Fibroblast of lung (primary cell): ENCODE results near the gene RALGAPB. TPM values are rescaled to one million over a fixed set of nuclear protein-coding genes. Genes with fewer than 3 reads are reported as not detected.

Experiments
- DNase-seq, 2 donors: peaks; one replicate each; pipeline versions ENCODE4 v3.0.0 to v3.0.0-alpha.2; 2010; ENCODE audit warnings: low read depth in 2 of 2
- H2AFZ ChIP-seq: 2 replicates; pipeline ENCODE4 v1.5.1; 2012; ENCODE audit warnings: low read length, control low read depth, inconsistent platforms
- H3K27ac ChIP-seq: 2 replicates; pipeline ENCODE4 v1.5.1; 2011; ENCODE audit warnings: low read length, control low read depth; ENCODE audit not compliant: insufficient read depth
- H3K27me3 ChIP-seq: 2 replicates; pipeline ENCODE4 v1.5.1; 2011; ENCODE audit warnings: mild to moderate bottlenecking, low read length; ENCODE audit not compliant: control insufficient read depth, insufficient read depth
- H3K36me3 ChIP-seq: 2 replicates; pipeline ENCODE4 v1.5.1; 2011; ENCODE audit warnings: low read length; ENCODE audit not compliant: control insufficient read depth, insufficient read depth
- H3K4me1 ChIP-seq: 2 replicates; pipeline ENCODE4 v1.5.1; 2011; ENCODE audit warnings: low read length; ENCODE audit not compliant: control insufficient read depth, insufficient read depth; ENCODE audit errors: extremely low read depth
- H3K4me2 ChIP-seq: 2 replicates; pipeline ENCODE4 v1.5.1; 2011; ENCODE audit warnings: low read length, control low read depth; ENCODE audit not compliant: insufficient read depth; ENCODE audit errors: extremely low read depth
- H3K4me3 ChIP-seq, 4 experiments: fragments of 200-600 bp in 1 of 4; sonication (generic) in 1 of 4; replicated peaks in 1 of 4; 2 replicates each; pipeline ENCODE4 v1.5.1; 2011 to 2016; ENCODE audit warnings: low read length in 4 of 4, low read depth in 3 of 4, mild to moderate bottlenecking in 3 of 4, control low read depth in 2 of 4, inconsistent platforms in 1 of 4, mixed read lengths in 1 of 4; ENCODE audit not compliant: insufficient read depth in 1 of 4; ENCODE audit errors: control extremely low read depth in 1 of 4
- H3K79me2 ChIP-seq: 2 replicates; pipeline ENCODE4 v1.5.1; 2012; ENCODE audit warnings: mild to moderate bottlenecking, low read length, inconsistent platforms; ENCODE audit not compliant: control insufficient read depth, insufficient read depth
- H3K9ac ChIP-seq: 2 replicates; pipeline ENCODE4 v1.5.1; 2011; ENCODE audit warnings: mild to moderate bottlenecking, low read length, control low read depth; ENCODE audit not compliant: insufficient read depth
- H3K9me3 ChIP-seq: 2 replicates; pipeline ENCODE4 v1.5.1; 2012; ENCODE audit warnings: low read depth, low read length; ENCODE audit not compliant: control insufficient read depth, insufficient read depth
- H4K20me1 ChIP-seq: 2 replicates; pipeline ENCODE4 v1.5.1; 2011; ENCODE audit warnings: low read length; ENCODE audit not compliant: control insufficient read depth, insufficient read depth; ENCODE audit errors: extremely low read depth
- EZH2 ChIP-seq: IDR thresholded peaks from 2 replicates; pipeline ENCODE4 v1.5.1; 2012; ENCODE audit warnings: low read length, control low read depth, mild to moderate bottlenecking; ENCODE audit errors: missing control alignments
- polyA plus RNA-seq, 2 donors: library from polyadenylated mRNA; depleted of rRNA in 1 of 2; stranded (reverse) in 1 of 2; unstranded in 1 of 2; fragments of >200 nt; gene quantifications; 2 replicates each; pipeline ENCODE4 v1.2.1, GENCODE V29; 2011 to 2012; ENCODE audit warnings: missing spikeins in 1 of 2
- total RNA-seq: library from RNA; depleted of rRNA; stranded (reverse); fragments of >200 nt; gene quantifications from 2 replicates; pipeline ENCODE4 v1.2.1, GENCODE V29; 2014
- TF ChIP-seq, protein P1 (sequence below), 2 donors: IDR thresholded peaks in 1 of 2; conservative IDR thresholded peaks in 1 of 2; 1 replicate in 1 of 2; 2 replicates in 1 of 2; pipeline ENCODE4 v1.5.1; 2011 to 2012; ENCODE audit warnings: low read length in 2 of 2, control low read depth in 1 of 2, inconsistent platforms in 1 of 2, low read depth in 1 of 2, mild to moderate bottlenecking in 1 of 2

Gene RALGAPB
- total and polyA plus RNA-seq, 2 donors (not counting 1 experiment from before 2014, with no cell fraction given) = 19.5 to 31.4 TPM

DNA sequence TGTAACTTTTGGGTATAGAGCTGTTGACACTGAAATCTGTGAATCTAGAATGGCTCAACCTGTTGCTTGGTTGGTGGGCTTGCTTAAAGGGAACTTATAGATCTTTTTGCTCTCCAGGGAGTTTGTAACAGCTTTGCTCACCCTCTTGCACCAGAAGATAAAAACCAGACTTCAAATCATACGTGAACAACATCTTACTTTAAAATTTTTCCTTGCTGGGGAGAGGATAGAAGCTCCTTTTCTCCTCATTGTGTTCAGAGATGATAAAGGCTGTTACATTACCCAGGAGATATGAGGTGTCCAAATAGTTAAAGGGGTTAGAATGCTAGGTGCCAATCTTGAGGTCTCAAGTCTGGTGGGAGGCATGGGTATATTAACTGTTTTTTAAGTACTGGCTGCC lies 46.8 kb downstream of the RALGAPB start:
- no peak for DNase-seq
- Histone ChIP-seq H3K4me2 (no peak overlapping the region), H3K9ac (no peak overlapping the region), H3K36me3 (peaks cover 4% of the 10 kb centered on the region), H3K27me3 (no peaks in the 10 kb centered on the region), H3K27ac (no peak overlapping the region), H3K79me2 (no peaks in the 10 kb centered on the region), H3K9me3 (no peaks in the 10 kb centered on the region), H3K4me3 (no peak overlapping the region), H4K20me1 (no peaks in the 10 kb centered on the region), H2AFZ (no peak overlapping the region), H3K4me1 (no peaks in the 10 kb centered on the region)
- no peak for TF ChIP-seq EZH2
- TF ChIP-seq, protein P1, sequence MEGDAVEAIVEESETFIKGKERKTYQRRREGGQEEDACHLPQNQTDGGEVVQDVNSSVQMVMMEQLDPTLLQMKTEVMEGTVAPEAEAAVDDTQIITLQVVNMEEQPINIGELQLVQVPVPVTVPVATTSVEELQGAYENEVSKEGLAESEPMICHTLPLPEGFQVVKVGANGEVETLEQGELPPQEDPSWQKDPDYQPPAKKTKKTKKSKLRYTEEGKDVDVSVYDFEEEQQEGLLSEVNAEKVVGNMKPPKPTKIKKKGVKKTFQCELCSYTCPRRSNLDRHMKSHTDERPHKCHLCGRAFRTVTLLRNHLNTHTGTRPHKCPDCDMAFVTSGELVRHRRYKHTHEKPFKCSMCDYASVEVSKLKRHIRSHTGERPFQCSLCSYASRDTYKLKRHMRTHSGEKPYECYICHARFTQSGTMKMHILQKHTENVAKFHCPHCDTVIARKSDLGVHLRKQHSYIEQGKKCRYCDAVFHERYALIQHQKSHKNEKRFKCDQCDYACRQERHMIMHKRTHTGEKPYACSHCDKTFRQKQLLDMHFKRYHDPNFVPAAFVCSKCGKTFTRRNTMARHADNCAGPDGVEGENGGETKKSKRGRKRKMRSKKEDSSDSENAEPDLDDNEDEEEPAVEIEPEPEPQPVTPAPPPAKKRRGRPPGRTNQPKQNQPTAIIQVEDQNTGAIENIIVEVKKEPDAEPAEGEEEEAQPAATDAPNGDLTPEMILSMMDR (conservative IDR thresholded peaks at IDR 0.05 in 1 of 2, IDR thresholded peaks at IDR 0.05 in 1 of 2; ENCODE audit: low read depth in 1 of 2, low read length in 2 of 2) = no peak

DNA sequence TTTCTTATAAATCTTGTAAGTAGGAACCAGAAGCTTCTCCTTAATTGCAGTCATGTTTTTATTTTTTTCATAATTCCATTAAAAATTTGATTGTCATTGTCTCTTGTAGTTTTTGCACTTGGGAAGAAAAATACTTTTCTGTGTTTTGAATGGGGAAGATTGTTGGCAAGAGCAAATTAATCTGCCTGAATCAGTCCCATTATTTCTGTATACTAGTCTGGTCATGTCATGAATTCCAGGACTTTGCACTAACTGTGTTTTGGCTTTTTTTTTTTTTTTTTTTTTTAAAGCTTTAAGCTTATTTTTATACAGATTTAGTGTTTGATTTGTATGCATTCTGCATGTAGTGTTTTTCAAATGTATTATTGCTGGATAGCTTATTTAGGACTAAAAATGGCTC lies 47.6 kb downstream of the RALGAPB start:
- no peaks in the 10 kb centered on the region for H3K4me1 ChIP-seq
- H3K79me2 ChIP-seq = no peaks in the 10 kb centered on the region
- H3K9me3 ChIP-seq = no peaks in the 10 kb centered on the region
- H3K4me2 ChIP-seq = no peak overlapping the region
- H3K9ac ChIP-seq = no peak overlapping the region
- H4K20me1 ChIP-seq = no peaks in the 10 kb centered on the region
- TF ChIP-seq, protein P1 (conservative IDR thresholded peaks at IDR 0.05 in 1 of 2, IDR thresholded peaks at IDR 0.05 in 1 of 2; ENCODE audit: low read depth in 1 of 2, low read length in 2 of 2) = no peak
- TF ChIP-seq EZH2 = no peak
- DNase-seq = no peak
- H3K4me3 ChIP-seq = no peak overlapping the region
- no peak overlapping the region for H2AFZ ChIP-seq
- H3K27ac ChIP-seq = no peak overlapping the region
- H3K36me3 ChIP-seq = peaks cover 2% of the 10 kb centered on the region
- H3K27me3 ChIP-seq = no peaks in the 10 kb centered on the region

DNA sequence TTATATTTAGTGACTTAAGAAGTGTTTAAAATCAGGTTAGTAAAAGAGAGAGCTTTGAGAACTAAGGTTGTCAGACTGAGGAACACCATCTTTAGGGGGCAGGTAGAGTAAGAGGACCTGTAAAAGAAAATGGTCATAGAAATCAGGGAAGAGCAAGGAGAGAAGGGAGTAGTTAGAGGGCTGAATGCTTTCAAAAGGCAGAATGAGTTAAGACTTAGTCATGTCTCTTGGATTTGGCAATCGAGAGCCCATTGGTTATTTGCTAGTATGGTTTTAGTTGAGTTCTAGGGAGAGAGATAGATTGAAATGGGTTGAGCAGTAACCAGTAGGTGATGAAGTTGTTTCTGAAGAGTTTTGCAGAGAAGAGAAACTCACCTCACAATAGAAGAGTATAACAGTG lies 51.1 kb downstream of the RALGAPB start:
- Histone ChIP-seq H3K27ac (no peak overlapping the region), H3K79me2 (no peaks in the 10 kb centered on the region), H2AFZ (no peak overlapping the region), H3K27me3 (no peaks in the 10 kb centered on the region), H4K20me1 (no peaks in the 10 kb centered on the region), H3K4me2 (no peak overlapping the region), H3K9me3 (no peaks in the 10 kb centered on the region), H3K36me3 (peaks cover 2% of the 10 kb centered on the region), H3K9ac (no peak overlapping the region), H3K4me3 (no peak overlapping the region), H3K4me1 (no peaks in the 10 kb centered on the region)
- peak; percentile 49 to 55 for DNase-seq
- TF ChIP-seq EZH2 = no peak
- TF ChIP-seq, protein P1 (conservative IDR thresholded peaks at IDR 0.05 in 1 of 2, IDR thresholded peaks at IDR 0.05 in 1 of 2; ENCODE audit: low read depth in 1 of 2, low read length in 2 of 2) = no peak
